ENCODE data around the gene GPR143.
"Not testable (repeated sequence)": the region's sequence is repeated elsewhere in the genome, so short reads cannot be mapped to it uniquely, and the experiment has no call there.

DNA sequence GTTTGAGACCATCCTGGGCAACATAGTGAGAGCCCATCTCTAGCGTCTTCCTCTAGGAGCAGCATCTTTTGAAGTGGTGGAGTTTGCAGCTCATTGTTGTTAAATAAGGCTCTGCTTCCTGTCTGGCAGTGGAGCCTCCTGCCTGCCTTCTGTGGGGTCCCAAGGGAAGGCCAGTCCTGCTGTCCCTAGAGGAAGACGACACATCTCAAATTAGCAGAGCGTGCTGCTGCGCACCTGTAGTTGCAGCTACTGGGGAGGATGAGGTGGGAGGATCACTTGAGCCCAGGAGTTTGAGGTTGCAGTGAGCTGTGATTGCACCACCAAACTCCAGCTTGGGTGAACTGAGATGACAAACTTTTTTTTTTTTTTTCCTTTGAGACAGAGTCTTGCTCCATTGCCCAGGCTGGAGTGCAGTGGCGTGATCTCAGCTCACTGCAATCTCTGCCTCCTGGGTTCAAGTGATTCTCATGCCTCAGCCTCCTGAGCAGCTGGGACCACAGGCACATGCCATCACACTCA lies 2.7 kb upstream of the GPR143 start:
- TF ChIP-seq, protein P1, sequence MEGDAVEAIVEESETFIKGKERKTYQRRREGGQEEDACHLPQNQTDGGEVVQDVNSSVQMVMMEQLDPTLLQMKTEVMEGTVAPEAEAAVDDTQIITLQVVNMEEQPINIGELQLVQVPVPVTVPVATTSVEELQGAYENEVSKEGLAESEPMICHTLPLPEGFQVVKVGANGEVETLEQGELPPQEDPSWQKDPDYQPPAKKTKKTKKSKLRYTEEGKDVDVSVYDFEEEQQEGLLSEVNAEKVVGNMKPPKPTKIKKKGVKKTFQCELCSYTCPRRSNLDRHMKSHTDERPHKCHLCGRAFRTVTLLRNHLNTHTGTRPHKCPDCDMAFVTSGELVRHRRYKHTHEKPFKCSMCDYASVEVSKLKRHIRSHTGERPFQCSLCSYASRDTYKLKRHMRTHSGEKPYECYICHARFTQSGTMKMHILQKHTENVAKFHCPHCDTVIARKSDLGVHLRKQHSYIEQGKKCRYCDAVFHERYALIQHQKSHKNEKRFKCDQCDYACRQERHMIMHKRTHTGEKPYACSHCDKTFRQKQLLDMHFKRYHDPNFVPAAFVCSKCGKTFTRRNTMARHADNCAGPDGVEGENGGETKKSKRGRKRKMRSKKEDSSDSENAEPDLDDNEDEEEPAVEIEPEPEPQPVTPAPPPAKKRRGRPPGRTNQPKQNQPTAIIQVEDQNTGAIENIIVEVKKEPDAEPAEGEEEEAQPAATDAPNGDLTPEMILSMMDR (tag by site-specific recombination; IDR thresholded peaks at IDR 0.05), result not testable (repeated sequence)
- TF ChIP-seq GFI1B (tag by site-specific recombination; IDR thresholded peaks at IDR 0.05); ZIC2 (tag by site-specific recombination; IDR thresholded peaks at IDR 0.05); ZNF302 (tag by site-specific recombination; IDR thresholded peaks at IDR 0.05; ENCODE audit: low read depth); ZNF785 (tag by site-specific recombination; IDR thresholded peaks at IDR 0.05); KLF10 (tag by site-specific recombination; IDR thresholded peaks at IDR 0.05); ZEB2 (tag by site-specific recombination; IDR thresholded peaks at IDR 0.05); ZNF121 (tag by site-specific recombination; IDR thresholded peaks at IDR 0.05); ZNF621 (tag by site-specific recombination; IDR thresholded peaks at IDR 0.05); REPIN1 (tag by site-specific recombination; IDR thresholded peaks at IDR 0.05; ENCODE audit: low read depth); ZNF274 (IDR thresholded peaks at IDR 0.05; ENCODE audit: low read length); ZNF274 (tag by site-specific recombination; IDR thresholded peaks at IDR 0.05; ENCODE audit: borderline replicate concordance); ZNF549 (tag by site-specific recombination; IDR thresholded peaks at IDR 0.05): not testable (repeated sequence)
- TF ChIP-seq, protein P2, sequence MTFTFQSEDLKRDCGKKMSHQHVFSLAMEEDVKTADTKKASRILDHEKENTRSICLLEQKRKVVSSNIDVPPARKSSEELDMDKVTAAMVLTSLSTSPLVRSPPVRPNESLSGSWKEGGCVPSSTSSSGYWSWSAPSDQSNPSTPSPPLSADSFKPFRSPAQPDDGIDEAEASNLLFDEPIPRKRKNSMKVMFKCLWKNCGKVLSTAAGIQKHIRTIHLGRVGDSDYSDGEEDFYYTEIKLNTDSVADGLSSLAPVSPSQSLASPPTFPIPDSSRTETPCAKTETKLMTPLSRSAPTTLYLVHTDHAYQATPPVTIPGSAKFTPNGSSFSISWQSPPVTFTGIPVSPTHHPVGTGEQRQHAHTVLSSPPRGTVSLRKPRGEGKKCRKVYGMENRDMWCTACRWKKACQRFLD (tag by site-specific recombination; IDR thresholded peaks at IDR 0.05), result not testable (repeated sequence)
- TF ChIP-seq, protein P3, sequence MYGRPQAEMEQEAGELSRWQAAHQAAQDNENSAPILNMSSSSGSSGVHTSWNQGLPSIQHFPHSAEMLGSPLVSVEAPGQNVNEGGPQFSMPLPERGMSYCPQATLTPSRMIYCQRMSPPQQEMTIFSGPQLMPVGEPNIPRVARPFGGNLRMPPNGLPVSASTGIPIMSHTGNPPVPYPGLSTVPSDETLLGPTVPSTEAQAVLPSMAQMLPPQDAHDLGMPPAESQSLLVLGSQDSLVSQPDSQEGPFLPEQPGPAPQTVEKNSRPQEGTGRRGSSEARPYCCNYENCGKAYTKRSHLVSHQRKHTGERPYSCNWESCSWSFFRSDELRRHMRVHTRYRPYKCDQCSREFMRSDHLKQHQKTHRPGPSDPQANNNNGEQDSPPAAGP (tag by site-specific recombination; IDR thresholded peaks at IDR 0.05), result not testable (repeated sequence)

Data from HEK293 (cell line).